ENCODE data around the gene FASLG. TPM values are rescaled to one million over a fixed set of nuclear protein-coding genes. Genes with fewer than 3 reads are reported as not detected.

FASLG gene
- total RNA-seq, 3 donors from 2014 or later: 30.3 to 51.8 (median 47.4) TPM

DNA sequence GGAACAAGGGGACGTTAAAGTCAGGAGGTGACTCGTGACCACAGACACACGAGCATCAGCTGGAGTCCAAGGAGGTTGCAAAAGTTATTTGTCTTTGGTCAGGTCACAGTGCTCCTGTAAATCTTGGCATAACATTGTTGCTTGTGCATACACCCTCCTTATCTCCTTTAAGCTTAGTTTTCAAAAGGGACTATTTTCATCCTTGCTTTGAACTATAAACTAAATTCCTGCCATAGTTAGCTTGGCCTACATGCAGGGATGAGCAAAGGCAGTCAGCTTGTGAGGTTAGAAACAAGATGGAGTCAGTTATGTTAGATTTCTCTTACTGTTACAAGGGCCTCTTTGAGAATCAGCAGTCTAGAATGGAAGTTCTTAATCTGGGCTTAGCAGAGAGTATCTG lies 28.0 kb upstream of the FASLG start:
- Mint-ChIP-seq H3K9me3 (no peaks in the 10 kb centered on the region), H3K36me3 (ENCODE audit: insufficient read depth) (no peaks in the 10 kb centered on the region), H3K4me3 (no peak overlapping the region), H3K4me1 (ENCODE audit: low read depth) (peaks cover 41% of the 10 kb centered on the region), H3K27me3 (ENCODE audit: low read depth) (no peaks in the 10 kb centered on the region)
- no peak for DNase-seq
- ATAC-seq: no peak

DNA sequence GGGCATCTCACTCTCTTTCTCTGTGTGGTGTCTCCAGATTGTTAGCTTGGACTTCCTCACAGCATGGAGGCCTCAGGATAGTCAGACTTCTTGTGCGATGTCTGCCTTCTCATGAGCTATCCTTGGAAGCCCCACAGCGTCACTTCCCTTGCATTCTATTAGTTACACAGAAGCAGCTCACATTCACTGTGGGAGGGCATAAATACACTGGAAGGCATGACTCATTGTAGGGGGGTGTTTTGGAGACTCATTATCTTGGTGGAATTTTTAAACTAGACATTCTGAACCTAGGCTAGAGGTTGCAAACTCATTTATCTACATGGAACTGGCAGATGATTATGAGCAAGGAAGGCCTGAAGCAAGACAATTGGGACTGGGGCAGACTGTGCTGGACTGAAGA lies 21.4 kb upstream of the FASLG start:
- Mint-ChIP-seq H3K4me3 (peak overlapping the region; percentile 5), H3K36me3 (ENCODE audit: insufficient read depth) (peaks cover 7% of the 10 kb centered on the region), H3K4me1 (ENCODE audit: low read depth) (peaks cover 62% of the 10 kb centered on the region), H3K27me3 (ENCODE audit: low read depth) (no peaks in the 10 kb centered on the region), H3K9me3 (peaks cover 9% of the 10 kb centered on the region)
- DNase-seq: peak; percentile 29
- ATAC-seq: peak; percentile 30 to 46

GRCh38 chr1:172638249-172638648 lies 20.7 kb upstream of the FASLG start:
- DNase-seq: no peak
- H3K36me3 Mint-ChIP-seq (ENCODE audit: insufficient read depth): peaks cover 7% of the 10 kb centered on the region
- H3K9me3 Mint-ChIP-seq: peaks cover 9% of the 10 kb centered on the region
- H3K27me3 Mint-ChIP-seq (ENCODE audit: low read depth): no peaks in the 10 kb centered on the region
- H3K4me3 Mint-ChIP-seq: peak overlapping the region; percentile 68
- ATAC-seq: no peak
- H3K4me1 Mint-ChIP-seq (ENCODE audit: low read depth): peaks cover 69% of the 10 kb centered on the region

DNA sequence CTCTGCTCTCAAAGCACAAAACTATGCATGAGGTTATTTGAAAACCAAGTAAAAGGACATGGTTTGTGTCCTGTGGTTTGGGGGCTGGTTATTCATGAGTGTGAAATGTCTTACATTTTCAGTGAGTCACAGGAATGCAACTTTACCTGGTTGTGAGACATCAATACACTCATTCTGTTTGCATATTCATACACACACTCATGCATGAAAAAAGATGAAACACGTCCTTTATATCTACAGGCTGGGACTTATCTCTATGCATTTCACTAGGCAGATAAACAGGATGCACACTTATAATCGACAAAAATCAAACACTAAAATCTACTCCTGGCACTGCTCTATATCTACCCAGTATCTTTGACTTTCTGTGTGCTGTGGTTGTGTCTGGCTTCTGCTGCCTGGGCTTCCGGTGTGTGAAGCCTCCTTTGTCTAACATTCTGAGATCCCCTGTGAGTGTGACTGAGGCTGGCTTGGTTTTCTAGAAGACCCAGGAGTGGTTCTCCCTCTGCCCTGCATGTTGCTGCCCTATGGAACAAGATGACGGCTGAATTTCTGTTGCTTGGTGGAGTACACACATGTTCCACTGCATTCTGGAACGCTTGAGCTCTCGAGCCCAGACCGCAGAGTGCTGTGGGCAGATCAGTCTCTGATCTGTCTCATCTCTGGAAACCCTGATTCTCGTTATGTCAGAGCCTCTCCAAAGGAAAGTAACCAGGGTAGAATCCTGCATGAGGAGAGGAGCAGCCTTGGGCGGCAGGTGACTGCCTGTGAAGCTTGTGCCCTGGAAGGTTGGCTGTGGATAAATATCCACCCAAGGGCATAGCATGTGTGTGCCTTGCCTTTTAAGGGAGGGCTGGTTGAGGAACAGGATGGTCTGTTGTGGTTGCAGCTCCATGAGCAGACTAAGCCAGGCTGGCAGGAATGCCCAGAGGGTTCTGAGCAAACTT lies 19.7 kb upstream of the FASLG start:
- H3K27me3 Mint-ChIP-seq (ENCODE audit: low read depth): no peaks in the 10 kb centered on the region
- H3K9me3 Mint-ChIP-seq: peaks cover 9% of the 10 kb centered on the region

DNA sequence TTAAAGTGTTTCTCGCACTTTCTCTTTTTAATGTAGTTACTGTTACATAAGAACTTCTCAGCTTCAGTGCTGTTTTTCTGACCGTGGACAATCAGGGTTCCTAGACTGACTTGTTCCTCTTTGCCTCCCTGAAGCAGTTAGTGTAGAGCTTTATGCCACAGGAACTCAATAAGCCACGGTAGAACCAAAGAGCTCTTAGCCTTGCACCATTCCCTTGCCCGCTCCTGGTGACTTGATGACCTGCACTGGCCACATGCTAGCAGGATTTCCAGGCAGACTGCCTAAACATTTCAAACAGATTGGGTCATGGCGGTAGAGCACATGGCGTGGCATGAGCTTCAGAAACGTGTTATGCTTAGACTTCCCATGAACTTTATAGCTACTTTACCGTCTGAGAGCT lies 18.8 kb upstream of the FASLG start:
- peaks cover 7% of the 10 kb centered on the region for H3K36me3 Mint-ChIP-seq (ENCODE audit: insufficient read depth)

More for the DNA sequence above, 19.7 kb upstream of the FASLG start:
- Mint-ChIP-seq H3K36me3 (ENCODE audit: insufficient read depth) (peaks cover 7% of the 10 kb centered on the region), H3K4me1 (ENCODE audit: low read depth) (peaks cover 78% of the 10 kb centered on the region), H3K4me3 (peak overlapping the region; percentile 68)
- ATAC-seq (peak; percentile 77 to 84), DNase-seq (peak; percentile 70)

GRCh38 chr1:172641492-172641891 lies 17.4 kb upstream of the FASLG start:
- ATAC-seq (no peak), DNase-seq (no peak)
- H3K36me3 Mint-ChIP-seq (ENCODE audit: insufficient read depth): peaks cover 7% of the 10 kb centered on the region
- peaks cover 9% of the 10 kb centered on the region for H3K9me3 Mint-ChIP-seq
- no peak overlapping the region for H3K4me3 Mint-ChIP-seq
- peaks cover 95% of the 10 kb centered on the region for H3K4me1 Mint-ChIP-seq (ENCODE audit: low read depth)
- no peaks in the 10 kb centered on the region for H3K27me3 Mint-ChIP-seq (ENCODE audit: low read depth)

More for the DNA sequence above, 18.8 kb upstream of the FASLG start:
- Mint-ChIP-seq H3K4me1 (ENCODE audit: low read depth) (peaks cover 88% of the 10 kb centered on the region), H3K4me3 (peak overlapping the region; percentile 68), H3K9me3 (peaks cover 9% of the 10 kb centered on the region), H3K27me3 (ENCODE audit: low read depth) (no peaks in the 10 kb centered on the region)
- ATAC-seq (no peak), DNase-seq (no peak)

DNA sequence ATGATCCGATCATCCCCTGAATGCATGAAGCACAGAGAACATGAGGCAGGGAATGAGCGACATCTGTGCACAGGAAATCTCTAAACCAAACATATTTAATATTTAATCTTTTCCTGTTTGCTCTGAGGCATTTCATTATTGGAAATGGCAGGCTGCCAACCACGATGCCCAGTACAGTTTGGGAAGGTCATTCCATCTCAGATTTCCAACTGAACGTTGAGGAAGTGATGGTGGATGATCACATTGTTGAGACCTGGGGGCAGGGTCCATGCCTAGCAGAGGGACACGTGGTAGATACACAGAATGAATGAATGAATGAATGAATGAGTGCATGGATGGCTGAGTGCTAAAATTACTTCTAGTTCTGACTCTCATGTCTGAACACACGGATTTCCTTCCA lies 15.9 kb upstream of the FASLG start:
- no peaks in the 10 kb centered on the region for H3K27me3 Mint-ChIP-seq (ENCODE audit: low read depth)
- no peaks in the 10 kb centered on the region for H3K9me3 Mint-ChIP-seq
- DNase-seq (no peak), ATAC-seq (no peak)
- peak overlapping the region; percentile 9 for H3K4me3 Mint-ChIP-seq
- H3K4me1 Mint-ChIP-seq (ENCODE audit: low read depth): peaks cover 96% of the 10 kb centered on the region
- H3K36me3 Mint-ChIP-seq (ENCODE audit: insufficient read depth): no peaks in the 10 kb centered on the region

DNA sequence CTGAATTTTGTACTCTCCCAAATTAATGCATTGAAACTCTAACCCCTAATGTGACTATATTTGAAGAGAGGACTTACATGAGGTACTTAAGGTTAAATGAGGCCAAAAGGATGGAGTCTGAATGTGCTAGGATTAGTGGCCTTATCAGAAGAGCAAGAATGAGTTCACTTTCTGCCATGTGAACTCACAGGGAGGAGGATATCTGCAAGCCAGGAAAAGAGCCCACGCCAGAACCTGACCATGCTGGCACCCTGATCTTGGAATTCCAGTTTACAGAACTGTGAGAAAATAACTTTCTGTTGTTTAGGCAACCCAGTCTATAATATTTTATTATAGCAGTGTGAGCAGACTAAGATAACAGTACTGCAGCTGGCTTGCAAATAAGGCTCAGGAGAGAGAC lies 12.2 kb upstream of the FASLG start:
- ATAC-seq: no peak
- no peak overlapping the region for H3K4me3 Mint-ChIP-seq

GRCh38 chr1:172647110-172647564 lies 11.8 kb upstream of the FASLG start:
- H3K4me3 Mint-ChIP-seq: no peak overlapping the region
- no peaks in the 10 kb centered on the region for H3K36me3 Mint-ChIP-seq (ENCODE audit: insufficient read depth)
- no peak for DNase-seq
- H3K27me3 Mint-ChIP-seq (ENCODE audit: low read depth): no peaks in the 10 kb centered on the region
- ATAC-seq: peak; percentile 70 to 73
- H3K4me1 Mint-ChIP-seq (ENCODE audit: low read depth): peaks cover 58% of the 10 kb centered on the region
- no peaks in the 10 kb centered on the region for H3K9me3 Mint-ChIP-seq

More for the DNA sequence above, 12.2 kb upstream of the FASLG start:
- Mint-ChIP-seq H3K27me3 (ENCODE audit: low read depth) (no peaks in the 10 kb centered on the region), H3K36me3 (ENCODE audit: insufficient read depth) (no peaks in the 10 kb centered on the region), H3K4me1 (ENCODE audit: low read depth) (peaks cover 62% of the 10 kb centered on the region), H3K9me3 (no peaks in the 10 kb centered on the region)
- no peak for DNase-seq

DNA sequence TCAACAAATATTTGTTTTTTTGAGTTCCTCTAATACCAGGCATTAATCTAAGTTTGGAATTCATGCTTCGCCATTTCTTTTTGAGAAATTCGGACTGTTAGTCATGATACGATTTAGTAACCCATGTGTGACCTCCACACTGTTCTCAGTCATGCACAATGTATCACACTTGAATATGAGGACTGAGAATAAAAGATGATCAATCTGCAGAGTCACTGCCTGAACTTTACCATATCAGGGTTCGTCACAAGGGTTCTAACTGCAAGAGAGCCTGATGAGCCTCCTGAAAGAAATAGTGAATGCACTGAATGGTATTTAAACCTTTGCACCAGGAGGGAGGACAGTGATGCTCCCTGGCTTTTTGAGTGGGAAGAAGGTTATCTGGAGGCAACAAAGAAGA lies 10.9 kb upstream of the FASLG start:
- Mint-ChIP-seq H3K4me3 (no peak overlapping the region), H3K4me1 (ENCODE audit: low read depth) (peaks cover 50% of the 10 kb centered on the region), H3K27me3 (ENCODE audit: low read depth) (peaks cover under 1% of the 10 kb centered on the region), H3K36me3 (ENCODE audit: insufficient read depth) (no peaks in the 10 kb centered on the region), H3K9me3 (no peaks in the 10 kb centered on the region)
- DNase-seq: no peak
- peak; percentile 19 to 39 for ATAC-seq

DNA sequence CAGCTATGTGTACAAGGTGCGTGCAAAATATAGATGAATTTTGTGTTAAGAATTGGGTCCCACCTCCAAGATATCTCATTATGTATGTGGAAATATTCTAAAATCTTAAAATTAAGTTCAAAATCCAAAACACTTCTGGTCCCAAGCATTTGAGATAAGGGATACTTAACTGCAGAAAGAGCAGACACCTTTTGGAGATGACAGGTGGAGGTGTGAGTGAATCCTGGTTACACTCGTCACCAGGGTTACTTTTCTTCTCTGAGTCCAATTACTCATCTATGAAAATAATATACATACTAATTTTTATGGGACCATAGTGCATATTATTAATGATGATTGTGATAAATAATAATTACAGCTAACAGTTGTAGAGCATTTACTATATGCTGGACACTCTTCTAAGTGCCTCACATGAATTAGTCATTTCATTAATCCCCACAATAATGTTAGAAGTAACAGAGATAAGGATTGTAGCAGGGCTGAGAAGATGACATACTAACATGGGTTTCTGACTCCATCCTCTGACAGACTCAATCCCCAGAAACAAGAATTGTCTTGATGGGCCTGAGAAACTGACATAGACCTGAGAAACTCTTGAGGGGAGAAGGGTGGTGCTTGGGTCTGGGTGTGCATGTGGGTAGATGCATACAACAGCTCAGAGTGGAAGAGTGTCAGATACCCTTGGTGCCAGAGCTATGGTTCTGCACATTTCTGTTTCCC lies 8.3 kb upstream of the FASLG start:
- Mint-ChIP-seq H3K36me3 (ENCODE audit: insufficient read depth) (no peaks in the 10 kb centered on the region), H3K27me3 (ENCODE audit: low read depth) (peaks cover 1% of the 10 kb centered on the region), H3K4me1 (ENCODE audit: low read depth) (peaks cover 46% of the 10 kb centered on the region), H3K4me3 (no peak overlapping the region), H3K9me3 (no peaks in the 10 kb centered on the region)
- ATAC-seq (peak in 1 of 2 donors; percentile 61), DNase-seq (no peak)

DNA sequence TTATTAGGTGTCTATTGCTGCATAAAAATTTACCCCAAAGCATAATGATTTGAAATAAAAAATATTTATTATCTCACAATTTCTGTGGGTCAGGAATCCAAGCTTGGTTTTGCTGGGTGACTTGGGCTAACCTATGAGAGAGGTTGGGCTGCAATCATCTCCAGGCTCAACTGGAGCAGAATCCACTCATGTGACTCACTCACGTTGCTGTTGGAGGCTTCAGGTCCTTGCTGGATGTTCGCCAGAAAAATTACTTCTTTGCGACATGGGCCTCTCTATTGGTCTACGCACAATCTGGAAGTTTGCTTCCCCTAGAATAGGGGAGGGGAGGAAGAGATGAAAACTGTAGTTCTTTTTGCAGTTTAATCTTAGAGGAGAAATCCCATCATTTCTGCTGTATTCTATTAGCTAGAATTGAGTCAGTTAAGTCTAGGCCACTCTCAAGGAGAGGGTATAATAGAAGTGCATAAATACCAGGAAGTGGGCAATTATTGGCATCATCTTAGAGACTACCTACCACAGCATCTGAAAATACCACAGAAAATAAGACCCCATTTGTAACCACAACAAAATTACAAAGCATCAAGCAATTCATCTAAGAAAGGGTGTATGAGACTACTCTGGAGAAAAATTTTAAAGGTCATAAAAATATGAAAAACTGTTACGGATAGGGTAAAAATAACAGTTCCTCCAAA lies 5.7 kb upstream of the FASLG start:
- Mint-ChIP-seq H3K27me3 (ENCODE audit: low read depth) (peaks cover 1% of the 10 kb centered on the region), H3K9me3 (no peaks in the 10 kb centered on the region), H3K36me3 (ENCODE audit: insufficient read depth) (no peaks in the 10 kb centered on the region), H3K4me3 (no peak overlapping the region), H3K4me1 (ENCODE audit: low read depth) (peaks cover 28% of the 10 kb centered on the region)
- ATAC-seq: no peak
- no peak for DNase-seq

DNA sequence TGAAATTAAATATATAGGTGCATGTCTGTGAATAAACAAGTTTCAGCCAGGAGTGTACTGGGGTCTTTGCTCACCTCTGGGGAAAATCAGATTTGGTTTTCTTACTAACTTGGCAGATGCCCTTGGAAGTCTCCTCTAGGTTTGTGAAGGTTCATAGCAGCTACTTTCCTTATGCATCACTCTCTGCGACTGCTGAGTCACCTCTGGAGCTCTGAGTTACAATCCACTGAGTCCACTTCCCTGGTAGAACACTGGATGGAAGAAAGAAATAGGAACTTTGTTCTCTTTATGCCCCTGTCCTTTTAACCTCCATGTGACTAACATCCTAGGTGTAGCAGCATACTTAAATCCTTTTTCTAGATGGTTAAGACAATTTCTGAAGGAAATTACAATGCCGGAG lies 4.4 kb upstream of the FASLG start:
- H3K4me3 Mint-ChIP-seq: no peak overlapping the region
- H3K36me3 Mint-ChIP-seq (ENCODE audit: insufficient read depth): no peaks in the 10 kb centered on the region
- no peak for ATAC-seq
- peaks cover 37% of the 10 kb centered on the region for H3K4me1 Mint-ChIP-seq (ENCODE audit: low read depth)
- no peak for DNase-seq
- H3K9me3 Mint-ChIP-seq: no peaks in the 10 kb centered on the region
- H3K27me3 Mint-ChIP-seq (ENCODE audit: low read depth): peaks cover 1% of the 10 kb centered on the region

DNA sequence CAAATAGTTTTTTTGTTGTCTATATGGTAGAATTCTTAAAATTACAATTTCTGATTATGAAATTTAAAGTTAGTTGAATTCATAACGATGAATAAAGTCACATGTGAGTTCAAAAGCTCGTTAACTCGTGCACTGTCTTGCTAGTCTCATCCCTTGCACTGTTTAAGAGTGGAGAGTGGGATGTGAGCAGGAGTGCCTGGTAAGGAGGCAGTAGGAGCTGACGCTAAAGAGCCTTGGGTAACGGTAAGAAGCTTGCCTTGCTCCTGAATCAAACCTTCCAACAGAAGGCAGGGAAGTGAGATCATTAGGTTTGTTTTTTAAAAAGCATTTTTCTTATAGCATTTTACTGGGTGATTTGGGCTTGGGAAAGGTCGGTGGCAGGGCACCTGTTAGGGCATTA lies 2.3 kb upstream of the FASLG start:
- ATAC-seq (no peak), DNase-seq (no peak)
- H3K4me1 Mint-ChIP-seq (ENCODE audit: low read depth): peaks cover 54% of the 10 kb centered on the region
- H3K9me3 Mint-ChIP-seq: no peaks in the 10 kb centered on the region
- peaks cover 15% of the 10 kb centered on the region for H3K36me3 Mint-ChIP-seq (ENCODE audit: insufficient read depth)
- H3K27me3 Mint-ChIP-seq (ENCODE audit: low read depth): peaks cover 1% of the 10 kb centered on the region
- no peak overlapping the region for H3K4me3 Mint-ChIP-seq

Measured in activated T-cell treated with anti-CD3 and anti-CD28 coated beads, Interleukin-2, amount 50 U/mL, for 4 hours (primary cell).